Measurements from ENCODE around the gene CD79B. TPM values are rescaled to one million over a fixed set of nuclear protein-coding genes. Genes with fewer than 3 reads are reported as not detected.
"Not testable (repeated sequence)": the region's sequence is repeated elsewhere in the genome, so short reads cannot be mapped to it uniquely, and the experiment has no call there.

Gene CD79B
- total and polyA plus RNA-seq, 12 donors = 0.69 to 4.5 (median 2.2) TPM; not detected in 1

- no peak overlapping the region for H3K4me3 ChIP-seq
- intact Hi-C loops (cut with DNase I) = loop anchor here (10.0 kb wide), 2 partner anchors 108 to 368 kb away; partner anchors contain the start of gene ICAM2 (in 1 of the 2)
- no peaks in the 10 kb centered on the region for H3K4me1 ChIP-seq (replicated peaks in 1 of 2)
- 82 to 90% (median 88%) methylated on average over 10 to 12 of the region's 12 CpGs for WGBS, 4 donors
- H3K9me3 ChIP-seq (replicated peaks in 1 of 3) = no peaks in the 10 kb centered on the region
- no peak for TF ChIP-seq POLR2A (IDR thresholded peaks at IDR 0.05)
- no peak for TF ChIP-seq CTCF (IDR thresholded peaks at IDR 0.05)
- no peak for DNase-seq
- H3K36me3 ChIP-seq (replicated peaks in 1 of 2) = no peaks in the 10 kb centered on the region
- H3K27me3 ChIP-seq = no peaks in the 10 kb centered on the region
- no peak overlapping the region for H3K27ac ChIP-seq
Observed at GRCh38 chr17:63916566-63917185, 15.5 kb downstream of the CD79B start.

DNA sequence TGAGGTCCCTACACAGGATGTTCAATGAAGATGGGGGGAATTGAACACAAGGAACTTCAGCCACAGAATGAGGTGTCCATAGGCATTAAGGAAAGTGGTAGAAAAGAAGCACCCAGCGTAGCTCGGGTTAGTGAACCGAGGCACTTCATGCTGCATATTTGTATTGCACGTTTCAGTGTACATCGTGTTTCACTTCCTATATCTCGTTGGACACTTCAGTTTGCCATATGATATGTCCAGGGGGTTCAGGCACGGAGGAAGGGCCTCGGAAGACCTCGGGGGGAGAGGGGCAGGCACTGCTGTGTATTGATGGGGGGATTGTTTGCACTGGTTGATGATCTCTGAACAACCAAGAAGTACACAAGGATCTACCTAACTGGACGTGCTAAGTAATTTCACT lies 16.4 kb downstream of the CD79B start:
- DNase-seq; H3K27ac ChIP-seq; H3K36me3 ChIP-seq (replicated peaks in 1 of 2); H3K4me3 ChIP-seq; H3K27me3 ChIP-seq; H3K4me1 ChIP-seq (replicated peaks in 1 of 2); H3K9me3 ChIP-seq (replicated peaks in 1 of 3): not testable (repeated sequence)
- WGBS, 4 donors = 76 to 86% (median 77%) methylated on average over 10 of the region's 10 CpGs
- intact Hi-C loops (cut with DNase I) = loop anchor here (10.0 kb wide), 2 partner anchors 109 to 369 kb away; partner anchors contain the start of gene ICAM2 (in 1 of the 2)

DNA sequence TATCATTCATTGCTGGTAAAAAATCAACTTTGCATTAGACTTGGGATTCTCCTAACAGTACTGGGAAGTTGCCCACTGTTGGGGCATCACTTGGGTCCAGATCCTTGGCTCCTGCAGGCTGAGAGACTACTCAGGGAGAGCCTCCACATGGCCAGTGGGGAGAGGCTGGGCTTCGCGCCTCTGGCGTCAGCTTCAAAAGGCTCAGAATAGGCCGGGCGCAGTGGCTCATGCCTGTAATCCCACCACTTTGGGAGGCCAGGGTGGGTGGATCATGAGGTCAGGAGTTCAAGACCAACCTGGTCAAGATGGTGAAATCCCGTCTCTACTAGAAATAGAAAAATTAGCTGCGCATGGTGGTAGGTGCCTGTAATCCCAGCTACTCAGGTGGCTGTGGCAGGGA lies 17.7 kb downstream of the CD79B start:
- TF ChIP-seq CTCF (IDR thresholded peaks at IDR 0.05) (no peak), POLR2A (IDR thresholded peaks at IDR 0.05) (no peak)
- H3K27me3 ChIP-seq = peaks cover 4% of the 10 kb centered on the region
- H3K4me3 ChIP-seq = no peak overlapping the region
- H3K36me3 ChIP-seq (replicated peaks in 1 of 2) = no peaks in the 10 kb centered on the region
- H3K4me1 ChIP-seq (replicated peaks in 1 of 2) = no peaks in the 10 kb centered on the region
- intact Hi-C loops (cut with DNase I) = loop anchor here (10.0 kb wide), 2 partner anchors 110 to 370 kb away; partner anchors contain the start of gene ICAM2 (in 1 of the 2)
- H3K27ac ChIP-seq = no peak overlapping the region
- no peak for DNase-seq
- WGBS, 4 donors = 93 to 98% (median 95%) methylated on average over 2 to 7 of the region's 7 CpGs
- no peaks in the 10 kb centered on the region for H3K9me3 ChIP-seq (replicated peaks in 1 of 3)

GRCh38 chr17:63911657-63912100 lies 20.5 kb downstream of the CD79B start:
- intact Hi-C loops (cut with DNase I) = loop anchor here (10.0 kb wide), 2 partner anchors 113 to 373 kb away; partner anchors contain the start of gene ICAM2 (in 1 of the 2)
- peak in 5 of 7 donors; percentile 40 to 69 (median 55) for DNase-seq
- Histone ChIP-seq H3K4me3 (no peak overlapping the region), H3K4me1 (replicated peaks in 1 of 2) (no peaks in the 10 kb centered on the region), H3K27ac (no peak overlapping the region), H3K27me3 (peaks cover 4% of the 10 kb centered on the region), H3K9me3 (replicated peaks in 1 of 3) (no peaks in the 10 kb centered on the region), H3K36me3 (replicated peaks in 1 of 2) (no peaks in the 10 kb centered on the region)
- TF ChIP-seq POLR2A (IDR thresholded peaks at IDR 0.05) (no peak), CTCF (IDR thresholded peaks at IDR 0.05) (peak; percentile 45 to 90 (median 67))
- 35 to 66% (median 42%) methylated on average over 5 to 8 of the region's 8 CpGs for WGBS, 4 donors
